Melanocyte of skin (primary cell): ENCODE data around the gene MMP11. TPM values are rescaled to one million over a fixed set of nuclear protein-coding genes. Genes with fewer than 3 reads are reported as not detected.

Experiments used
- total RNA-seq, 2 donors: library from RNA; depleted of rRNA; stranded (reverse); fragments of >200 nt; gene quantifications; 2 replicates each; pipeline ENCODE4 v1.2.3, GENCODE V29; 2012

The MMP11 gene
- 1 to 10 TPM in 1 of 2 donors, under 1 TPM in 1; 1.00 to 2.8 TPM for total RNA-seq

GRCh38 chr22:23772649-23773473, at the start of gene MMP11:
TSS of gene MMP11 (plus strand) at chr22:23772849. CDS start at chr22:23772871, 22 bp downstream.

DNA sequence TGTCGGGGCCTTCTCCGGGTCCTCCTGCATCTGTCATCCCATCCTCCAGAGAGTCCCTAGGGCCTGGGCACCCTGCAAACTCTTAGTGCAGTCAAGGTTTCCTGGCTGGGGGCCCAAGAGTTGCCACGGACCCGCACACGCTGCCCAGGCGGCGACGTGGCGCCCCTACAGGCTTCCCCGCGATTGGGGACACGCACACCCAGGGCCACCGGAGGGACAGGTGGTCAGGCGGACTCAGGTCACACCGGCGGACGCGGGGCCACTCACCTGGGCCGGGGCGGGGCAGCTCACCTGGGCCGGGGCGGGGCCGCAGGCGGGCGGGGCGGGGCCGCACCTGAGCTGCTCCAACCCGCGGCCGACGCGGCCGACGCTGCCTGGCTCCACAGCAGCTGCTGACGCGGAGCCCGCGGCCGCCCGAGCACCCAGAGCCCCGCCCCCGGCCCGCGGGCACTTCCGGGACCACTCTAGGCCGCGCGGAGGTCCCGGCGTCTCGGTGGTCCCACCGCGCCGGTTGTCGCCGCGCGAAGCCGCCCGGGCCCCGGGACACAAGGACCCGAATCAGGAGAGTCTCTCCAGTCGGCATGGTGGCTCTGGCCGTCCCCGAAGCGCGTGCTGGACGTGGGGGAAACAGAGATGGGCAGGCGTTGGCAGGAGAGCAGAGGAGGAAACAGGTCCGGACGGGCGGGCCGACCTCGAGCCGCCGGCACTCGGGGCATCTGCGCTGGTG, 21.8 kb upstream of the MMP11 start, which contains the start of gene ZNF70:
TSS of gene ZNF70 (minus strand) at position 399 of the 727 bp plus-strand sequence. CDS start 5,972 bp downstream, outside the sequence.

DNA sequence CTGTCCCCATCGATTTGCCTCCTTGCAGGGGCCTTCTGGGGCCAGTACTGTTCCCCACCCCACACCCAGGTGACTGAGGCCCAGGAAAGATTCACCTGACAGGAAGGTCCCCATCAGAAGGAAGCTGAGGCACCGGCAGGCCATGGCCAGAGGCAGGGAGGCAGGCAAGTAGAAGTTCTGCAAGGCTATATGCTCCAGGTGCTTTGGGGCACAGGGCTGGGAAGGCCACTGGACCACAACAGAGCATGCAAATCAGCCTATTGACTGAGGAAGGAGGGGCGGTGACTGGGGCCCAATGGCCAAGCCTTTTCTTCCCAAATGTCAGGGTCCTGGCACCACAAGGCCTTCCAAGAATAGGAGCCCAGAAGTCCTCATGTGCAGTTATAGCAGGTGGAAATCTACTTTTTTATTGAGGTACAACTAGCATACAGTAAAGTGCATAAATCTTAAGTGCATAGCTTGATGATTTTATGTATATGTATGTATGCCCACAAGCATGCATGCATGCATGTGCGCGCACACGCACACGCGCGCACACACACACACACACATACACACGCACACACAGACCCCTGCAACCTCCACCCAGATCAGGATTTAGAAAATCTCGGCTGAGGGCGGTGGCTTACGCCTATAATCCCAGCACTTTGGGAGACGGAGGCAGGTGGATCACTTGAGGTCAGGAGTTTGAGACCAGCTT, 18.3 kb upstream of the MMP11 start, which contains the start of gene VPREB3:
TSS of gene VPREB3 (minus strand) at position 206 of the 700 bp plus-strand sequence. CDS start at position 144, 62 bp downstream.

DNA sequence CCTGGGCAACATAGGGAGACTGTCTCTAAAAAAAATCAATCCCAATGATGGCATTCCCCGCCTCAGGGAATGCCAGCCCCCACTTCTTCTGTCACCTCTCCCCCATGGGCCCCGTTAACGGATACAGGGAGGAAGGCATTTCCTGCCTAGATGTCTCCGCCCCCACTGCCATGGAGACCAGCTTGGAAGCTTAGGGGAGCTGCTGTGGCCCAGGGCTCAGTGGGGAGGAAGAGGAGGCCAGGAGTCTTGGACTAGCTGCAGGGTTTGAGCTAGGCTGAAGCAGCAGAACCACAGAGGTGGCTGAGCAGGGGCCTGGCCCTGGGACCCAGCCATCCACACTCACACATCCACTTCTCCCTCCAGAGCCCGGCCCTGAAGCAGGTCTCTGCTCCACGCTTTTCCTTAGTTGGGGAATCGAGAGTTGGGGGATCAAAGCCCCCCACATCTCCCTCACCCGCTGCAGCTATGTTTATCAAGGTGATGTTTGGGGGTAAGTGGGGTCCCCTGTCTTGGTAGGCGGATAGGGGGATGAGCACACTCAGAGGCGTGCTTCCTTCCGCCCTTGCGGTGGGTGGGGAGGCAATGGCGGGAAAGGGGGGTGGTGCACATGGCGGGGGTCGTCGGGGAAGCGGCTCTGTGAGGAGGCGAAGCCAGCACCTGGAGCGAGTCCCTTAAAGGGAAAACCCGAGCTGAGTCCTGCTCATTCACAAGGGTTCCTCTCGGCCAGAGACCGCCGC, 9.6 kb upstream of the MMP11 start, which contains the start of gene C22orf15:
TSS of gene C22orf15 (plus strand) at position 149 of the 737 bp plus-strand sequence. CDS start at position 466, 317 bp downstream.

GRCh38 chr22:23767673-23768548, 4.7 kb upstream of the MMP11 start, which contains the start of gene CHCHD10:
TSS of gene CHCHD10 (minus strand) at chr22:23767972. CDS start at chr22:23767874, 98 bp downstream.

DNA sequence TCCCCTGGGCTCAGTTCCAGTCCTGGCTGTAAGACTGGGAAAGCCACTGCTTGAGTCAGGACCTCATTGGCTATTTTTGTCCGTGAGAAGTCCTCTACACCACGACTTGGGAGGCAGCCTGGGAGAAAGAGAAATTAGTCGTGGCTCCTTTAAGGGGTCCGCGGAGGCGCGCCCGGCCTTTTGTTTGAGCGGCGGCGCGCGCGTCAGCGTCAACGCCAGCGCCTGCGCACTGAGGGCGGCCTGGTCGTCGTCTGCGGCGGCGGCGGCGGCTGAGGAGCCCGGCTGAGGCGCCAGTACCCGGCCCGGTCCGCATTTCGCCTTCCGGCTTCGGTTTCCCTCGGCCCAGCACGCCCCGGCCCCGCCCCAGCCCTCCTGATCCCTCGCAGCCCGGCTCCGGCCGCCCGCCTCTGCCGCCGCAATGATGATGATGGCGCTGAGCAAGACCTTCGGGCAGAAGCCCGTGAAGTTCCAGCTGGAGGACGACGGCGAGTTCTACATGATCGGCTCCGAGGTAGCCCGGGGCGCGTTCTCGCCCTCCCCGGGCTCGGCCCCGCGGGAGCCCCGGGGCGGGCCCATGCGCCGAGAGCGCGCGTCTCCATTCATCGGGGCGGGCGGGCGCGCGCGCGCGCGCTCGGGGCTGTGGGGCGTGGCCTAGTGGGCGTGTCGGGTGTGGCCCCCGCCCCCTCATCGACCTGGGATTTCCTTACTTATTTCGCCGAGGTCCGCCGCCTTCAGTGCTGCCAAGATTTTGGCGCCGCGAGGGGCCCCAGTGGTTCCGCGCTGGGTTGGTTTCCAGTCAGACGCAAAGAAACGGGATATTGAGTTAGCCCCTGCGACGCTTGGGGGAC, 14.3 kb downstream of the MMP11 start, which contains the start of gene SMARCB1:
TSS of gene SMARCB1 (plus strand) at position 215 of the 848 bp plus-strand sequence. CDS start at position 419, 204 bp downstream.

Other genes starting within 250 kb of the MMP11 start
- not detected for gene IGLL1, start 192.6 kb upstream of the MMP11 start, total RNA-seq
- gene DRICH1, start 140.5 kb upstream of the MMP11 start, total RNA-seq, result not detected
- gene RGL4, start 81.8 kb upstream of the MMP11 start, total RNA-seq, result under 1 TPM in 1 of 2 donors, not detected in 1; under 0.01 TPM
- 1 to 10 TPM; 3.8 to 4.0 TPM for gene ZNF70, start 21.7 kb upstream of the MMP11 start, total RNA-seq
- not detected for gene VPREB3, start 18.4 kb upstream of the MMP11 start, total RNA-seq
- under 1 TPM in 1 of 2 donors, not detected in 1; 0.69 TPM for gene C22orf15, start 9.9 kb upstream of the MMP11 start, total RNA-seq
- gene CHCHD10, start 4.9 kb upstream of the MMP11 start, total RNA-seq, result 10 to 100 TPM in 1 of 2 donors, 1 to 10 TPM in 1; 2.8 to 12.0 TPM
- 10 to 100 TPM; 44.0 to 52.3 TPM for gene SMARCB1, start 14.1 kb downstream of the MMP11 start, total RNA-seq
- under 1 TPM; under 0.01 to 0.67 TPM for gene DERL3, start 66.2 kb downstream of the MMP11 start, total RNA-seq
- gene SLC2A11, start 85.0 kb downstream of the MMP11 start, total RNA-seq, result 1 to 10 TPM; 6.0 to 9.6 TPM
- gene MIF, start 121.5 kb downstream of the MMP11 start, total RNA-seq, result 100 to 1,000 TPM; 243 to 270 TPM
- gene GSTT2B, start 188.3 kb downstream of the MMP11 start, total RNA-seq, result 1 to 10 TPM in 1 of 2 donors, under 1 TPM in 1; 0.69 to 2.7 TPM
- 1 to 10 TPM in 1 of 2 donors, under 1 TPM in 1; 0.67 to 1.0 TPM for gene DDTL, start 194.0 kb downstream of the MMP11 start, total RNA-seq
- gene DDT, start 201.6 kb downstream of the MMP11 start, total RNA-seq, result 100 to 1,000 TPM; 101 to 125 TPM
- gene GSTT2, start 207.3 kb downstream of the MMP11 start, total RNA-seq, result not detected
- not detected for gene GSTT4, start 232.6 kb downstream of the MMP11 start, total RNA-seq
- gene CABIN1, start 238.5 kb downstream of the MMP11 start, total RNA-seq, result 10 to 100 TPM; 52.7 to 53.3 TPM